B cell (primary cell): ENCODE data around the gene KRTAP10-1.

Source experiments
- EZH2 ChIP-seq: IDR thresholded peaks from 2 replicates; pipeline ENCODE4 v1.6.1; 2012; ENCODE audit warnings: borderline replicate concordance, low read depth, mild to moderate bottlenecking, moderate library complexity, low read length; ENCODE audit not compliant: insufficient read depth, poor library complexity, severe bottlenecking
- TF ChIP-seq, protein P1 (sequence below): fragments of 200-600 bp; IDR thresholded peaks from one replicate; pipeline ENCODE4 v1.8.0; 2022; ENCODE audit warnings: antibody characterized with exemption, mild to moderate bottlenecking

DNA sequence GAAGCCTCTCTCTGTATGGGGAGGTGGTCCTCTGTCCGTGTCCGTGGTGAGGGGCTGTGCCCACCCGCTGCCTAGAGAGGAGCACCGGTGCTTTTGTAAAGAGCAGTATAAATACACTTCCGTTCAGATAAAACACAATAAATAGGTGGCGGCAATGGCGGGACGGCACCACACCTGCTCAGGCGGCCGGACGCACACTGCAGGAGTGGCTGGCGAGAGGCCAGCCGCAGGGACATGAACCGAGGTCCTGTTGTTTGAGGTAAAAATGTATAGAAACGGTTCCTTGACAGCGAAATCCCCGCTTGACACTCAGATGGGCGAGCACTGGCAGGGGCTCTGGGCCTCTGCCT is 40.8 kb downstream of the KRTAP10-1 start:
- TF ChIP-seq, protein P1, sequence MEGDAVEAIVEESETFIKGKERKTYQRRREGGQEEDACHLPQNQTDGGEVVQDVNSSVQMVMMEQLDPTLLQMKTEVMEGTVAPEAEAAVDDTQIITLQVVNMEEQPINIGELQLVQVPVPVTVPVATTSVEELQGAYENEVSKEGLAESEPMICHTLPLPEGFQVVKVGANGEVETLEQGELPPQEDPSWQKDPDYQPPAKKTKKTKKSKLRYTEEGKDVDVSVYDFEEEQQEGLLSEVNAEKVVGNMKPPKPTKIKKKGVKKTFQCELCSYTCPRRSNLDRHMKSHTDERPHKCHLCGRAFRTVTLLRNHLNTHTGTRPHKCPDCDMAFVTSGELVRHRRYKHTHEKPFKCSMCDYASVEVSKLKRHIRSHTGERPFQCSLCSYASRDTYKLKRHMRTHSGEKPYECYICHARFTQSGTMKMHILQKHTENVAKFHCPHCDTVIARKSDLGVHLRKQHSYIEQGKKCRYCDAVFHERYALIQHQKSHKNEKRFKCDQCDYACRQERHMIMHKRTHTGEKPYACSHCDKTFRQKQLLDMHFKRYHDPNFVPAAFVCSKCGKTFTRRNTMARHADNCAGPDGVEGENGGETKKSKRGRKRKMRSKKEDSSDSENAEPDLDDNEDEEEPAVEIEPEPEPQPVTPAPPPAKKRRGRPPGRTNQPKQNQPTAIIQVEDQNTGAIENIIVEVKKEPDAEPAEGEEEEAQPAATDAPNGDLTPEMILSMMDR, result no peak
- TF ChIP-seq EZH2, result no peak
